Testis (tissue), 2 donors: ENCODE results near the gene ALAD.

Source experiments
- POLR2A ChIP-seq: fragments of 450-650 bp; IDR thresholded peaks from one replicate; pipeline ENCODE4 v1.6.1; 2017; ENCODE audit warnings: antibody characterized with exemption, mild to moderate bottlenecking, moderate library complexity
- TF ChIP-seq, protein P1 (sequence below), 3 experiments: fragments of 450-650 bp in 2 of 3; fragments of 200-600 bp in 1 of 3; sonication (generic) in 1 of 3; IDR thresholded peaks; one replicate each; pipeline ENCODE4 v1.5.1; 2016 to 2019; ENCODE audit warnings: antibody characterized with exemption in 3 of 3, mild to moderate bottlenecking in 2 of 3, moderate library complexity in 1 of 3

DNA sequence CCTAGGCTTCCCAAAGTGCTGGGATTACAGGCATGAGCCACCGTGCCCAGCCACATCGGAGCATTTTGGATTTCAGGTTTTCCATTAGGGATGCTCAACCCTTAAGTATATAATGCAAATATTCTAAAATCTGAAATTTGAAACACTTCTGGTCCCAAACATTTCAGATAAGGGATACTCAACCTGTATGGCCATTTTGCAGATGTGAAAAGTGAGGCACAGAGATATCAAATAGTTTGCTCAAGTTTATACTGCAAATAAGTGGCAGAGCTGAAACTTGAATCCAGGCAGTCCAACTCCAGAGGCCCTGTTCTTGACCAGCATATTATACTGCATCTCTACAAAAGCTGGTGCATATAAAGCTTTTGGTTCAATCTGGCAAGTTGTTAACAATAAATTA is 63.4 kb downstream of the ALAD start:
- TF ChIP-seq, protein P1, sequence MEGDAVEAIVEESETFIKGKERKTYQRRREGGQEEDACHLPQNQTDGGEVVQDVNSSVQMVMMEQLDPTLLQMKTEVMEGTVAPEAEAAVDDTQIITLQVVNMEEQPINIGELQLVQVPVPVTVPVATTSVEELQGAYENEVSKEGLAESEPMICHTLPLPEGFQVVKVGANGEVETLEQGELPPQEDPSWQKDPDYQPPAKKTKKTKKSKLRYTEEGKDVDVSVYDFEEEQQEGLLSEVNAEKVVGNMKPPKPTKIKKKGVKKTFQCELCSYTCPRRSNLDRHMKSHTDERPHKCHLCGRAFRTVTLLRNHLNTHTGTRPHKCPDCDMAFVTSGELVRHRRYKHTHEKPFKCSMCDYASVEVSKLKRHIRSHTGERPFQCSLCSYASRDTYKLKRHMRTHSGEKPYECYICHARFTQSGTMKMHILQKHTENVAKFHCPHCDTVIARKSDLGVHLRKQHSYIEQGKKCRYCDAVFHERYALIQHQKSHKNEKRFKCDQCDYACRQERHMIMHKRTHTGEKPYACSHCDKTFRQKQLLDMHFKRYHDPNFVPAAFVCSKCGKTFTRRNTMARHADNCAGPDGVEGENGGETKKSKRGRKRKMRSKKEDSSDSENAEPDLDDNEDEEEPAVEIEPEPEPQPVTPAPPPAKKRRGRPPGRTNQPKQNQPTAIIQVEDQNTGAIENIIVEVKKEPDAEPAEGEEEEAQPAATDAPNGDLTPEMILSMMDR (IDR thresholded peaks at IDR 0.05), result no peak
- no peak for TF ChIP-seq POLR2A
